DMS53 treated with DMSO at 0.1 percent for 48 hours (cell line): ENCODE measurements around the gene RNASEL.
"Not testable (repeated sequence)": the region's sequence is repeated elsewhere in the genome, so short reads cannot be mapped to it uniquely, and the experiment has no call there.

Source experiments
- DNase-seq: peaks from one replicate; lab custom pipeline; 2025; ENCODE audit not compliant: unreplicated experiment; lab: John Stamatoyannopoulos, UW

Gene RNASEL, protein sequence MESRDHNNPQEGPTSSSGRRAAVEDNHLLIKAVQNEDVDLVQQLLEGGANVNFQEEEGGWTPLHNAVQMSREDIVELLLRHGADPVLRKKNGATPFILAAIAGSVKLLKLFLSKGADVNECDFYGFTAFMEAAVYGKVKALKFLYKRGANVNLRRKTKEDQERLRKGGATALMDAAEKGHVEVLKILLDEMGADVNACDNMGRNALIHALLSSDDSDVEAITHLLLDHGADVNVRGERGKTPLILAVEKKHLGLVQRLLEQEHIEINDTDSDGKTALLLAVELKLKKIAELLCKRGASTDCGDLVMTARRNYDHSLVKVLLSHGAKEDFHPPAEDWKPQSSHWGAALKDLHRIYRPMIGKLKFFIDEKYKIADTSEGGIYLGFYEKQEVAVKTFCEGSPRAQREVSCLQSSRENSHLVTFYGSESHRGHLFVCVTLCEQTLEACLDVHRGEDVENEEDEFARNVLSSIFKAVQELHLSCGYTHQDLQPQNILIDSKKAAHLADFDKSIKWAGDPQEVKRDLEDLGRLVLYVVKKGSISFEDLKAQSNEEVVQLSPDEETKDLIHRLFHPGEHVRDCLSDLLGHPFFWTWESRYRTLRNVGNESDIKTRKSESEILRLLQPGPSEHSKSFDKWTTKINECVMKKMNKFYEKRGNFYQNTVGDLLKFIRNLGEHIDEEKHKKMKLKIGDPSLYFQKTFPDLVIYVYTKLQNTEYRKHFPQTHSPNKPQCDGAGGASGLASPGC

DNA sequence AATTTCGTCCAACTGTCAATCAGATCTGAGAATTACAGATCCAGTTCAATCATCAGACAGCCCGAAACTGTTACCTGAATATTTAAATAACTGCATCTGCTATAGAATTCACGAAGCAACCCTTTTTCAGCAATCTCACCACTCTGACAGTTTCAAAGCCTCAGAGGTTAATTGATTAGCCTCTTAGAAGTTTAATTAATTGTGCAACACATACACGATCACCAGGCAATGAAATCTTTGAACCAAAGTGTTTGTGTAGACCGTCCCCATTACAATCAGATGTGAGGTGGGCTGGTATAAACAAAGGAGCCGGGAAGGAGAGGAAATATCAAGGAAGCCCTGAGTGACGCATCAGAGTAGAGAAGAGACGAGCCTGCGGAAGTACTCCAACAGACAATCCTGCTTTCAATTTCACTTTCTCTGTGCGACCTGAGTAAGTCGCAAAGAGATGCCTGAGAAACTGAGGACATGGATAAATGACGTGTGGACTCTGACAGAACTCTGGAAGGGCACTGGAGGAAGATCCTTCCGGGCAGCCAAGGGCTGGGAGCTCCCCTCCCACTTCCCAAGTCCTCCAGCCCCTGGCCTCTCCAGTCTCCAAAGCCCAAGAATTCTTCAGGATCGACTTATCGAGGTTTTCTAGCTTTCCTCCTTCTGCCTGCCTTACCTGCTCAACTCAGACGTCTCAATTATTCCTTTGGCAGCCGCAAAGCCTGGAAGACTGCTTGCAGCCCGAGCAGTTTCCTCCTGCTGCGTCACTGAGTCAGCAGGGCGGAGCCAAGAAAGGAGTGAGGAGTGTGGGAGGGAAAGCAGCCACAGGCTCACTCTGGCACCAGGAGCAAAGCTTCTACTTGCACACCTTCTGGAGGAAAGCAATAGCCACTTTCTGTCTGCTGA lies at the start of gene RNASEL:
TSS of gene RNASEL (minus strand) at position 757 of the 897 bp plus-strand sequence. CDS start 2,450 bp downstream, outside the sequence.
- peak; percentile 37 for DNase-seq

DNA sequence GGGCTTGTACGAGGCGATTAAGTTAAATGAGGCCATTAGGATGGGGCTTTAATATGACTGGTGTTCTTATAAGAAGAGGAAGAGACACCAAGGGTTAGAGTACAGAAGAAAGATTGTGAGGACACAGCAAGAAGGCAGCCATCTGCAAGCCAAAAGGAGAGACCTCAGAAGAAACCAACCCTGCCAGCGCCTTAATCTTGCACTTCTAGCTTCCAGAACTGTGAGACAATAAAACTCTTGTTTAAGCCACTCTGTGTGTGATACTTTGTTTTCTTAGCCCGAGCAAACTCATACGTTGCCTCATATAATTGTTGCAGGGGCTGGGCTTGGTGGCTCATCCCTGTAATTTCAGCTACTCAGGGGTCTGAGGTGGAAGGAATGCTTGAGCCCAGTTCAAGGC lies 48.7 kb upstream of the RNASEL start:
- no peak for DNase-seq

DNA sequence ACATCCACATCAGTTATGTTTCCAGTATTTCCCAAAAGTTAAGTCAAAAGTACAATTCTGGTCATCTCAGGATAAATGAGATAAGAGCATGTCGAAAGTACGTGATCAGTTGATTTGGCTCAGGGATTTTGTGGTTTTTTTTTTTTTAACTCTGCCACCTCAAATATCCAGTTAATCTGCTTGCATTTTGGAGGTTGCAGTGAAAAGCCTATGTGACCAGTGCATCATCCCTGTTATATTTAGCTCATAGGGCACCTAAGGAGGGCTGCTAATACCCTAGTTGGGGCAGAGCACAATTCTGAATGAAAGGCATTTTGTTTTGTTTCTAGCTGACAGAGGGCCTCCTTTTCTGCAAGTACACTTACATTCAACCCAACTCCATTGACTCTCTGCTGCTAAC lies 46.8 kb upstream of the RNASEL start:
- no peak for DNase-seq

DNA sequence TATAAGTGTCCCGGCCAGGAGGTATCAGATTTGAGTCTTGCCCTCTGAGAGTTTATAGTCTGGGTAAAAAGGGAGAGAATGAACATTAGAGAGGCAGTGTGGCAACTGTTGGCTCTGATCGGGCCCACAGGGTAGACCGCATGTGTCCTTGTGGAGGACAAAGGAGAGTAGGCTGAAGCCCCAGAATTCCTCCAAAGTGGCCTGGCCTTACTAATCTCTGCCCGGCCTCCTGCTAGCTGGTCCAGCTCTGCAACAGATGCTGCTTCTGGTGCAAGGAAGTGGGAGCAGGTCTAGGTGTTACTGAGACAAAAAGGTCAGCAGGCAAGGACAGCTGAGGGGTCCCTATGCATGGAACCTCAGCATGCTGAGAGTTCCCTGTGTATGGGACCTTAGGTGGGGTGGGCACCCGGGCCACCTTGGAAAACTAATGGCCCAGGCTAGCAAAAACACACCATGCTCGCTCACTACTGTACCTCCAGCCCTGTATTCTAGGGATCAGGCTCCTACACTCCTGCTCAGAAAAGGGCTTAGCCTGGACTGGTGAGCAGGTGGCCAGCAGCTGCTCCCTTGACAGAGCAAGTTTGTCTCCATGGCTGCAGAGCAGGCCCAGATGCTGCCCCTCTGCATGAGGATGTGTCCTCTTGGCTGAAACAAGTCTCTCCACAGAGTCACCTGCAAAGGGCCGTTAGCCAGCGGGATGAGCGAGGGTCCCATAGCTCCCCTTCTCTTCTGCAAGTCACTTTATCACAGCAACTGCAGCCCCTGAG lies 45.4 kb upstream of the RNASEL start:
- DNase-seq: peak; percentile 18

DNA sequence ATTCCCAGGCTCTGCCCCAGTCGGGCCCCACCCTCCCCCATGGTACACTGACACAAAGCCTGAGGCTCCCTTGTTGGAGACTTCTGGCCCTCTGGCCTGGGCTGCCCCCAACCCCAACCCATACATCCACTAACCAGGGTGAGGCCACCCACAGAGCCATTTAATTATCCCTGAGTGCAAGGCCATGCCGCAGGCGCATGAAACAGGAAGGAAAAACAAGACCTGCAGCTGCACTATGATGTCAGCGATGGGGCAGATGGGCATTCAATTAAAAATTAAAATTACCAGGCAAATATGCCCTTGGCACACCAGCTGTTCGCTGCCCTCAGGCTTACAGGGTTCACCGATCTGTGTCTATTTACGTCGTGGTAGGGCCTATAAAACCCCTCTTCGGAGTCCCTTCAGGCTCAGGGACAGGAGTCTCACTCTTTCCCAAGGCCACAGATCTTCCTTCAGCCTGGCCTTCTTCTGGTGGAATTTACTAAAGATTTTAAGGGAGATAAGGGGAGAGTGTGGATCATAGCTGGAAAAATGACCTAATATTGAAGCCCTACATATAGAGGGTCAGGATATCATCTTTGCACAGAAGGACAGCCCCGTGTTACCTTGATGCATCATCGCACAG lies 44.7 kb upstream of the RNASEL start:
- DNase-seq: peak; percentile 7

DNA sequence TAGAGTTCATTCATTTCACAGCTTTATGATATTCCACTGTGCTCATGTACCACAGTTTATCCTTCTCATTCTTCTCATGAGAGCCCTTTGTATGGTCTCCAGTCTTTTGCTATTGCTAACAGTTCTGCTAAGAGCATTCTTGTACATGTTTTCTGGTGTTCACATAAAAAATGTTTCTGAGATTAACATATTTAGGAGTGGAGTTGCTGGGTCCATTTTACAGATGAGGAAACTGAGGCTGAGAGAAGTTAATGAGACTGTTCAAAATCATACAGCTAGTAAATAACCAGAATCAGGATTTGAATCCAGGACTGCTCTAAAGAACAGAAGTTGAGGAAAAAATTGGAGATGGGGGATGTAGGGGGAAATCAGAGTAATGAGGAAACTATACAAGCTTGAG lies 44.0 kb upstream of the RNASEL start:
- no peak for DNase-seq

DNA sequence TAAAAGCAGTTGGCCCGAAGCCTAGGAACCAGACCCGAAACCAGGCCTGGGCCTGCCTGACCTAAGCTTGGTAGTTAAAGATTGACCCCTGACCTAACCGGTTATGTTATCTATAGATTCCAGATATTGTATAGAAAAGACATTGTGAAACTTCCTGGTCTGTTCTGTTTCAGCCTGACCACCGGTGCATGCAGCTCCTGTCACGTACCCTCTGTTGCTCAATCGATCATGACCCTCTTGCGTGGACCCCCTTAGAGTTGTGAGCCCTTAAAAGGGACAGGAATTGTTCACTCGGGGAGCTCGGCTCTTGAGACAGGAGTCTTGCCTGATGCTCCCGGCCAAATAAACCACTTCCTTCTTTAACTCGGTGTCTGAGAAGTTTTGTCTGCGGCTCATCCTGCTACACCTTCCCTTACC lies 43.4 kb upstream of the RNASEL start:
- DNase-seq: not testable (repeated sequence)

DNA sequence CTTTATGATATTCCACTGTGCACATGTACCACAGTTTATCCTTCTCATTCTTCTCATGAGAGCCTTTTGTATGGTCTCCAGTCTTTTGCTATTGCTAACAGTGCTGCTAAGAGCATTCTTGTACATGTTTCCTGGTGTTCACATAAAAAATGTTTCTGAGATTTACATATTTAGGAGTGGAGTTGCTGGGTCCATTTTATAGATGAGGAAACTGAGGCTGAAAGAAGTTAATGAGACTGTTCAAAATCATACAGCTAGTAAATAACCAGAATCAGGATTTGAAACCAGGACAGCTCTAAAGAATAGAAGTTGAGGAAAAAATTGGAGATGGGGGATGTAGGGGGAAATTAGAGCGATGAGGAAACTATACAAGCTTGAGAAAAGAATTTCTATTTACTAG lies 42.9 kb upstream of the RNASEL start:
- DNase-seq: no peak

DNA sequence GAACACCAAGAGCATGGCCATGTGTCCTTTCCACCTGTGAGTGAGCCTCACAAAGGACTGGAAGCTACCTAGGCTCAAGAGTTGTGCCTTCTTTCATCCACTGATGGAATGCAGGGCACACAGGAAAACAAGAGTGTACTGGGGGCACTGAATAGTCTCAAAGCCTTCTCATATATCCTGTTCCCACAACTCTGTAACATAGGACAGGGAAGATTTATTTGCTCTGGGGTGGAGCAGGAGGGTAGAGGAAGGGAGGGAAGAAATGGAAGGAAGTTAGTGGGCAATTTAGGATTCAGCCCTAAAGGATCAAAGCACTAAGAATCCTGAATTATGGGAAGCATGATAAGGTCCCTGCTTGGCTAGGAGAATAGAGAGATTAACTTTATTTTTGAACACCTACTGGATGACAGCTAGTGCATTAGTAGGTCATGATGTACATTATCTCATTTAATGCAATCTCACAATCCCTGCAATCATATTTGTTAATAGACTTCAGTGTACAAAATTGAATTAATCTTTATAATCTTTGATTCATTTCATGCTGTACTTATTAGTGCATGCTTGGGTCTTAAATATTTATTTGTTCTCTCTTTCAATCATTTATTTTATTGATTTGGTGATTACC lies 42.1 kb upstream of the RNASEL start:
- DNase-seq: no peak

DNA sequence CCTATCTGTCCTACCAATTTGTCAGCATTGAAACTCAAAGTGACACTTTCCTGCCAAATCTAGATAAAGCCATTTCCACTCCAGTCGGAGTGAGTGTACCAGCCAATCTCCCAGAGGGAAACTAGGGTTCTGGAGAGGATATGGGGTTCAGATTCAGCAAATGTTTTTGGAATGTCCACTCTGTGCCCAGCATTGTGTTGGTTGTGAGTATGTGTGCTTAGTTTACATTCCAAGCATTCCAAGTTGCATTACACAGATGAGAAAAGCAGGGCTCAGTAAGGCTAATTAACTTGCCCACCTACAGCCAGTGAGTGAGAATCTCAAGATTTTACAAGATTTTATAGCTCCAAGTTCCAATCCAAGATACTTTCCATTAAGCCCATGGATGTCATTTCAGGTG lies 41.5 kb upstream of the RNASEL start:
- DNase-seq: no peak

DNA sequence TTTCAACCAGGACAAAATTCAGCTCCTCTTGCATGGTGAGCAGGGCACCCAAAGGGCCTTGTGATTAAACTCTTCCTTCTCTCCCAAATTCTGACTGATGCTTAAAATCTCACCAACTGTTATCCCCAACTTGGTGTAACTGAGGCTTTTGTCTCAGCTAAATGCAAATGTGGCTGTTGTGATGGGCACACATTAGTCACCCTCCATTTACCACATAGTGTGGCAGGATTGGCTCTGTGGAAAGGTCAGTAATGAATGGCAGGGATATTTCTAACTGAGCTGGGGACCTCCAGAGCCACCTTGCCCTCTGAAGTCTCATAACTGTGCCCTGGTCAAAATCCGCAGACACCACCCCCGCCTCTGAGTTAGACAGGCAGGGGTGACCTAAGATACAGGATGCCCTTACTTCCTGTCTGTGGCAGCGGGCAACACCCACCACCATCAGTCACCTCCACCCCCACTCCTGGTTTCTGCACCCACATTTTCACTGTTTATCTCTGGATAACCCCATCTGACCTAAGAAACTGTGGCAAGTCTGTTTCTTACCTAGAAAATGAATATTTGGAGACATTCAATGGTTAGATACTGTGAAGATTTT lies 40.5 kb upstream of the RNASEL start:
- DNase-seq: no peak

DNA sequence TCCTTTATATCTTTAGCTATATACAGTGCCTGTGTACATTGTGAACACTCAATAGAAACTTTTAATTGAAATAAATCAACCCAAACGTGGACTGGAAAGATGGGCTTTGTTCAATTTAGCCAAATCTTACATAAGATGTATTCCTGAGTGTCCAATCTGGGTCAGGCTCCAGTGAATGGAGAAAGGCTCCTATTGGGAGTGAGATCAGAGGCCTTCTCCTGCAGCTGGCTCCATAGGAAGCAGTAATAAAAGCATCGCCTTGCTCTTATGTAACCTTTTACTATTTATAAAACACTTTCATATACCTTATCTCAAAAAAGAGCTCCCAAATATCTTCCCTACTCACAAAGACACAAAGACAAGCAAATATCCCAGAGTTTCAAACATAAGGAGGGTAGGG lies 40.0 kb upstream of the RNASEL start:
- no peak for DNase-seq

DNA sequence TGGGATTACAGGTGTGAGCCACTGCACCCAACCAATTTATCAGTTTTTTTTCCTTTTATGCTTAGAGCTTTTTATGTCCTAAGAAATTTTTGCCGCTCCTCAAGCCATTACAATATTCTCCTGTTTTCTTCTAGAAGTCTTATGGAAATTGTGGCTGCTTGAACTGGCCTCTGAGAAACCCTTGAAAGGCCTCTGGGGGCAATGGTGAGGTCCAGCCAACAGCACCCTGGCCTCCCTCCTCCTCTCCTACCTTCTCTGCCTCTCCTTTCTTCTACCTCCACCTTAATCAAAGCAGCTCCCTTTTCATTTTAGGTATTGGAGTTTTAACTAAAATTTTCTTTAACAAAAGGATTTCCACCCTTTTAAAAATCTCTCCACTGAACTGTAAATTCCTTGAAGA lies 39.6 kb upstream of the RNASEL start:
- no peak for DNase-seq

DNA sequence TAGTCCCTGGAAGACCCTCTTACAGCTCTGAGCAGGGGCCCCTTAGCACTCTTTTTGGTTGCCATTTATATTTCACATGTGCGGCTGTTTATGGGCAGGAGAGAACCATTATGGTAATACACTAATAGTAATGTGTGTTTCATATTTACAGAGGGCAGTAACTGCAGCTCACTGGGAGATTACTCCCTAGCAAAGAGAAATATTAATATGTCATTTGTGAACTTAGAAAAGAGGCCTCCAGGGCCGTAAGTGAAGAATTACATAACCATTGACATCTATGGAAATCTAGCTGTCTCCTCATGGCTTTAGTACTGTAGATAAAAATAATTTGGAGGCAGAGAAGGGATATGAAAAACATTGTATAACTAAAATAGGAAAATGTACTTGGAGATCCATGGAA lies 38.6 kb upstream of the RNASEL start:
- DNase-seq: no peak

DNA sequence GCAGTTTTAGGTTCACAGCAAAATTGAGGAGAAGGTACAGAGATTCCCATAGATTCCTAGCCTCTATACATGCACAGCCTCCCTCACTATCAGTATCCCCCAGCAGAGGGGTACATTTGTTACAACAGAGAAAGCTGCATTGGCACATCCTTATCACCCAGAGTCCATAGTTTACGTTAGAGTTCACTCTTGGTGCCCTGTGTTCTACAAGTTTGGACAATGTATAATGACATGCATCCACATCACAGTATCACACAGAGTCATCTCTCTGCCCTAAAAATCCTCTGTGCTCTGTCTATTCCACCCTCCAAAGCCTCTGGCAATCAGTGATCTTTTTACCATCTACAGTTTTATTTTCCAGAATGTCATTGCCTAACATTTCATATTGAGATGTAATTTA lies 37.5 kb upstream of the RNASEL start:
- no peak for DNase-seq

DNA sequence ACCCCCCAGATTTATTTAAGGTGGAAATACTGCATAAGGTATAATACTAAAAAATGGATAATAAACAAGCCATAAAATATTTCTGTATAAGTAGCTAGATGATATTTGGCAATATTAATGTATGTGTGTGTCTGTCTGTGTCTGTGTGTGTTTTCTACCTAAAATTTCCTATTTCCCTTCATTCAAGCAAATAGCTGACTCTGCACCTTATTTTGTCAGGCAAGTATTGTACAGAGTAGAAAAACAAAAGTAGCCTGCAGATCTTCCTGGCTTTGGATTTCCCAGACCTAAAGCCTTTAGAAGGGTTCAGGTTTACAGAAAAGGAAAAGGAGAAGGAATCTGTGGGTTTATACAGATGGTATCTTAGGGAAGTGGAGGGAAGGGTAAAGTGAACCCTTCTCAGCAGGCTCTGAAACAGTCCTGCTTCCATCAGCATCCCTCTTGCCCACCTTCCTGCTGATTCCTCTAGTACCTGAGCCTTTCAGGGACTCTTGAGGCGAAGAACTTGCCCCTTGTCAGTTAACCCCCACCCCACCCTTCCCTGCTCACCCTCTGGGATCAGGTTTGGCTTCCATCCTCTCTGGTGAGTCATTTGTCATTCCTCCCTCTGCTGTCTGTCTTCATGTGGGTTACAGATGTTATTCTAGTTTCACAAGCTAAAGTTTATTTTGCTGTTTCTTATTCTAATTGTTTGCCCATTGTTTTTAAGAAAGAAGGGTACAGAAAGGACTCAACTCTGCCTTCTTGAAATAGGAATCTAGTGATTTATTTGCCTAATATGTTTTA lies 36.9 kb upstream of the RNASEL start:
- no peak for DNase-seq

DNA sequence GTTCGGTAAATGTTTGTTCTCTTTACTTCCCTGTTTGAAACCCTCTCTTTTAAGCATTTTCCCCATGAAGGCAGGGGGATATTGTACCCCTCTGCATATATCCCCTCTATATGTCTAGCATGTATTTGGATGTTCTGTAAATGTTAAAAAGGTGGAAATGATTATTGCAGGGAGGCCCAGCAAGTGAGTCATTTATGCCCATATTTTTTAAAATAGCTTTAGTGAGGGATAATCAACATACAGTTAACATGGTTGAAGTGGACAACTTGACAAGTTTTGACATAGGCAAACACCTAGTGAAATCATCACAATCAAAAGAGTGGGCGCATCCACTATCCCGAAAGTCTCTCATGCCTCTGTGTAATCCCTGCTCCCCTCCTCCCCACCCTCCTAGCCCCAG lies 36.0 kb upstream of the RNASEL start:
- DNase-seq: no peak

DNA sequence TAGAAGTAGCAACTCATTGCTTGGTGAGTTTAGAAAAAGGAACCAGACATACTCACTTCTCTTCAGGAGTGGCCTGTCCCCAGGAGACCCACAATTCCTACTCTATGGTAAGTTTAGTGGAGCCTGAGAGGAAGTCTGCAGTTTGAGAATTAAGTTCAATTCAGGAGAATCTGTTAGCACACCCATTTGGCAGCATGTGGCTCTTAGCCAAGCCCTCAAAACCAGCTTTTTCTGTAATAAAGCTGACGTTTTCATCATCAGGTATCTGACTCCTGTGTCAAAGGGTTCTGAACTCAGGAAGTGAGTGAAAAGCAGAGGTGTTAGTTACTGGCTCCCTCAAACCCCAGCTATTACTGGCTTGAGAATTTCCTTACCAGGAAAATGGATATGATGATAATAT lies 35.5 kb upstream of the RNASEL start:
- no peak for DNase-seq
